CD4-positive, alpha-beta T cell (primary cell): ENCODE measurements around the gene DDN. TPM values are rescaled to one million over a fixed set of nuclear protein-coding genes. Genes with fewer than 3 reads are reported as not detected.
A peak's percentile ranks its signal among the peaks of the same experiment; 100 is the strongest.

Source experiments
- ATAC-seq: fragments of 200-7000 bp; cut with Tn5 transposase; one replicate; pipeline ENCODE4 v1.10.0; 2022; ENCODE audit warnings: mild to moderate bottlenecking; ENCODE audit not compliant: poor library complexity
- CTCF ChIA-PET: fragments of 350-600 bp; sonication (Branson Sonifier 250); formaldehyde crosslinking; loops from one replicate; lab custom pipeline; 2021; ENCODE audit warnings: antibody characterized with exemption, inconsistent platforms; lab: Charles Lee
- POLR2A ChIA-PET: fragments of 350-600 bp; sonication (Branson Sonifier 250); formaldehyde crosslinking; loops from one replicate; lab custom pipeline; 2021; ENCODE audit warnings: antibody characterized with exemption, inconsistent platforms; lab: Charles Lee
- DNase-seq, 14 experiments: peaks; one replicate each; pipeline ENCODE4 v3.0.0-alpha.2; 2013 to 2020; ENCODE audit warnings: mixed read lengths in 2 of 14
- H3K27ac ChIP-seq, 2 donors: one replicate each; pipeline versions ENCODE4 v1.5.1 to v1.7.0; 2013; ENCODE audit warnings: low read length in 2 of 2, low read depth in 1 of 2, mild to moderate bottlenecking in 1 of 2
- H3K27me3 ChIP-seq, 2 experiments: 1 replicate in 1 of 2; 2 replicates in 1 of 2; pipeline versions ENCODE4 v1.6.1 to v1.7.0; 2013; ENCODE audit warnings: low read length in 2 of 2, control low read depth in 1 of 2, mild to moderate bottlenecking in 1 of 2, moderate library complexity in 1 of 2; ENCODE audit not compliant: insufficient read depth in 2 of 2, control insufficient read depth in 1 of 2
- H3K36me3 ChIP-seq: one replicate; pipeline ENCODE4 v1.6.1; 2013; ENCODE audit warnings: low read length, control low read depth; ENCODE audit not compliant: insufficient read depth
- H3K4me1 ChIP-seq: one replicate; pipeline ENCODE4 v1.6.1; 2013; ENCODE audit warnings: low read length, control low read depth; ENCODE audit not compliant: insufficient read depth
- H3K4me3 ChIP-seq: one replicate; pipeline ENCODE4 v1.5.1; 2013; ENCODE audit warnings: mild to moderate bottlenecking, low read length, moderate library complexity
- H3K9me3 ChIP-seq, 2 experiments: 1 replicate in 1 of 2; 2 replicates in 1 of 2; pipeline versions ENCODE4 v1.6.1 to v1.7.0; 2013; ENCODE audit warnings: low read length in 2 of 2, mild to moderate bottlenecking in 2 of 2, control low read depth in 1 of 2, moderate library complexity in 1 of 2; ENCODE audit not compliant: control insufficient read depth in 1 of 2, insufficient read depth in 1 of 2
- H3K27ac Mint-ChIP-seq: one replicate; pipeline ENCODE4 v1.8.0; 2020; ENCODE audit warnings: mixed read lengths
- H3K27me3 Mint-ChIP-seq: one replicate; pipeline ENCODE4 v1.8.0; 2021; ENCODE audit warnings: mixed read lengths
- H3K36me3 Mint-ChIP-seq: one replicate; pipeline ENCODE4 v1.8.0; 2021; ENCODE audit warnings: low read depth, mixed read lengths
- H3K4me1 Mint-ChIP-seq: one replicate; pipeline ENCODE4 v1.8.0; 2021; ENCODE audit warnings: low read depth, mixed read lengths
- H3K4me3 Mint-ChIP-seq: one replicate; pipeline ENCODE4 v1.8.0; 2020; ENCODE audit warnings: mild to moderate bottlenecking, mixed read lengths
- H3K9me3 Mint-ChIP-seq: one replicate; pipeline ENCODE4 v1.8.0; 2020; ENCODE audit warnings: mixed read lengths
- intact Hi-C, 2 experiments: fragments of 100-400 bp; cut with DNase I in 1 of 2; cut with micrococcal nuclease in 1 of 2; formaldehyde crosslinking; loops; one replicate each; pipeline versions ENCODE4 v1.15.1 to v1.9.0; 2023 to 2025; cut with DNase I, micrococcal nuclease
- total RNA-seq, 174 experiments: library from RNA in 2 of 174; stranded (reverse) in 2 of 174; gene quantifications; one replicate each; pipeline ENCODE4 v1.2.3 and lab custom pipeline; 2021 to 2026
- TF ChIP-seq, protein P1 (sequence below): fragments of 200-600 bp; IDR thresholded peaks from one replicate; pipeline ENCODE4 v1.8.0; 2022; ENCODE audit warnings: antibody characterized with exemption, mild to moderate bottlenecking

The DDN gene
- total RNA-seq, 2 experiments from 2014 or later, result 0.30 to 0.47 TPM

- intact Hi-C loops, result loop anchor here in 1 of 2 experiments (2.0 kb wide), 1 partner anchor 25 kb away; the partner anchor contains the start of gene ARF3
- H3K9me3 ChIP-seq, result peaks cover 0 to 3% of the 10 kb centered on the region in 2 experiments
- ChIA-PET CTCF (interaction anchor here (1.2 to 5.2 kb wide), 5 partner anchors 11 to 110 kb away, joined by 3 to 35 read pairs (median 4); partner anchors contain the start of gene FKBP11), POLR2A (interaction anchor here (1.0 to 5.4 kb wide), 8 partner anchors 11 to 162 kb away, joined by 4 to 38 read pairs (median 8); partner anchors contain the start of genes ARF3, DDN, DDX23 and FKBP11)
- H3K27me3 ChIP-seq, result peaks cover 13 to 28% of the 10 kb centered on the region in 2 experiments
- no peaks in the 10 kb centered on the region for H3K36me3 Mint-ChIP-seq
- peak overlapping the region; percentile 82 for H3K27ac Mint-ChIP-seq
- DNase-seq (no peak), ATAC-seq (no peak)
- H3K9me3 Mint-ChIP-seq, result no peaks in the 10 kb centered on the region
- peaks cover 53% of the 10 kb centered on the region for H3K4me1 Mint-ChIP-seq
- H3K27me3 Mint-ChIP-seq, result peaks cover 43% of the 10 kb centered on the region
- no peaks in the 10 kb centered on the region for H3K36me3 ChIP-seq
- peak overlapping the region; percentile 58 for H3K4me3 ChIP-seq
- TF ChIP-seq, protein P1, sequence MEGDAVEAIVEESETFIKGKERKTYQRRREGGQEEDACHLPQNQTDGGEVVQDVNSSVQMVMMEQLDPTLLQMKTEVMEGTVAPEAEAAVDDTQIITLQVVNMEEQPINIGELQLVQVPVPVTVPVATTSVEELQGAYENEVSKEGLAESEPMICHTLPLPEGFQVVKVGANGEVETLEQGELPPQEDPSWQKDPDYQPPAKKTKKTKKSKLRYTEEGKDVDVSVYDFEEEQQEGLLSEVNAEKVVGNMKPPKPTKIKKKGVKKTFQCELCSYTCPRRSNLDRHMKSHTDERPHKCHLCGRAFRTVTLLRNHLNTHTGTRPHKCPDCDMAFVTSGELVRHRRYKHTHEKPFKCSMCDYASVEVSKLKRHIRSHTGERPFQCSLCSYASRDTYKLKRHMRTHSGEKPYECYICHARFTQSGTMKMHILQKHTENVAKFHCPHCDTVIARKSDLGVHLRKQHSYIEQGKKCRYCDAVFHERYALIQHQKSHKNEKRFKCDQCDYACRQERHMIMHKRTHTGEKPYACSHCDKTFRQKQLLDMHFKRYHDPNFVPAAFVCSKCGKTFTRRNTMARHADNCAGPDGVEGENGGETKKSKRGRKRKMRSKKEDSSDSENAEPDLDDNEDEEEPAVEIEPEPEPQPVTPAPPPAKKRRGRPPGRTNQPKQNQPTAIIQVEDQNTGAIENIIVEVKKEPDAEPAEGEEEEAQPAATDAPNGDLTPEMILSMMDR, result no peak
- H3K27ac ChIP-seq, result no peak overlapping the region
- peaks cover 54% of the 10 kb centered on the region for H3K4me1 ChIP-seq
- H3K4me3 Mint-ChIP-seq, result peak overlapping the region; percentile 93
These were observed 17.4 kb downstream of the DDN start for GRCh38 chr12:48981757-48982157.

- H3K27me3 Mint-ChIP-seq, result peaks cover 47% of the 10 kb centered on the region
- peak; percentile 63 for ATAC-seq
- H3K27ac Mint-ChIP-seq, result peak overlapping the region; percentile 82
- H3K27ac ChIP-seq, result no peak overlapping the region
- ChIA-PET CTCF (interaction anchor here (0.8 to 6.6 kb wide), 9 partner anchors 7 to 111 kb away, joined by 3 to 62 read pairs (median 4); partner anchors contain the start of gene FKBP11), POLR2A (interaction anchor here (0.6 to 5.4 kb wide), 9 partner anchors 11 to 207 kb away, joined by 3 to 38 read pairs (median 5); partner anchors contain the start of genes ARF3, DDN, DDX23 and RHEBL1)
- peaks cover 54% of the 10 kb centered on the region for H3K4me1 ChIP-seq
- TF ChIP-seq, protein P1, result no peak
- peak overlapping the region; percentile 93 for H3K4me3 Mint-ChIP-seq
- peaks cover 13 to 23% of the 10 kb centered on the region in 2 experiments for H3K27me3 ChIP-seq
- peak in 11 of 14 experiments; percentile 39 to 92 (median 63) for DNase-seq
- H3K36me3 Mint-ChIP-seq, result no peaks in the 10 kb centered on the region
- peak overlapping the region; percentile 58 for H3K4me3 ChIP-seq
- intact Hi-C loops, result loop anchor here in 1 of 2 experiments (2.0 kb wide), 1 partner anchor 24 kb away; the partner anchor contains the start of gene ARF3
- H3K9me3 ChIP-seq, result peaks cover 0 to 3% of the 10 kb centered on the region in 2 experiments
- no peaks in the 10 kb centered on the region for H3K9me3 Mint-ChIP-seq
- no peaks in the 10 kb centered on the region for H3K36me3 ChIP-seq
- peaks cover 54% of the 10 kb centered on the region for H3K4me1 Mint-ChIP-seq
These were observed 18.0 kb downstream of the DDN start for GRCh38 chr12:48980953-48981756.

- H3K36me3 Mint-ChIP-seq, result no peaks in the 10 kb centered on the region
- POLR2A ChIA-PET, result interaction anchor here (0.6 to 5.4 kb wide), 10 partner anchors 8 to 208 kb away, joined by 3 to 38 read pairs (median 6); partner anchors contain the start of genes ARF3, DDN, DDX23 and FKBP11
These were observed 18.7 kb downstream of the DDN start for GRCh38 chr12:48980389-48980952.

More at GRCh38 chr12:48980389-48980952, 18.7 kb downstream of the DDN start:
- peak overlapping the region; percentile 82 for H3K27ac Mint-ChIP-seq
- peaks cover 13 to 23% of the 10 kb centered on the region in 2 experiments for H3K27me3 ChIP-seq
- peak overlapping the region in 1 of 2 donors; percentile 44 for H3K27ac ChIP-seq
- TF ChIP-seq, protein P1, result no peak
- peaks cover 54% of the 10 kb centered on the region for H3K4me1 Mint-ChIP-seq
- no peaks in the 10 kb centered on the region for H3K9me3 Mint-ChIP-seq
- H3K36me3 ChIP-seq, result no peaks in the 10 kb centered on the region
- peak in 5 of 14 experiments; percentile 41 to 71 (median 52) for DNase-seq
- intact Hi-C loops, result loop anchor here in 1 of 2 experiments (2.0 kb wide), 1 partner anchor 24 kb away; the partner anchor contains the start of gene ARF3
- peak overlapping the region; percentile 93 for H3K4me3 Mint-ChIP-seq
- CTCF ChIA-PET, result interaction anchor here (0.8 to 6.6 kb wide), 9 partner anchors 8 to 112 kb away, joined by 3 to 62 read pairs (median 4); partner anchors contain the start of genes ARF3 and FKBP11
- H3K4me3 ChIP-seq, result peak overlapping the region; percentile 58
- ATAC-seq, result peak; percentile 13
- H3K4me1 ChIP-seq, result peaks cover 54% of the 10 kb centered on the region
- peaks cover 0 to 3% of the 10 kb centered on the region in 2 experiments for H3K9me3 ChIP-seq
- peaks cover 49% of the 10 kb centered on the region for H3K27me3 Mint-ChIP-seq
